Caco-2 (cell line): Measurements from ENCODE around the gene ATXN1. TPM values are rescaled to one million over a fixed set of nuclear protein-coding genes. Genes with fewer than 3 reads are reported as not detected.

Experiments
- BruUV-seq: library from RNA; stranded (reverse); fragments of 400-500 nt; replicated peaks from 2 replicates; lab custom pipeline; 2021; lab: Mats Ljungman, UMichigan
- CTCF ChIA-PET: fragments of 300-600 bp; sonication (Branson Sonifier 250); formaldehyde crosslinking; loops from one replicate; lab custom pipeline; 2022; ENCODE audit warnings: antibody characterized with exemption; lab: Charles Lee
- POLR2A ChIA-PET: fragments of 300-600 bp; sonication (Branson Sonifier 250); formaldehyde crosslinking; loops from one replicate; lab custom pipeline; 2022; ENCODE audit warnings: antibody characterized with exemption; lab: Charles Lee
- DNase-seq, 2 experiments: peaks; one replicate each; pipeline versions ENCODE4 v3.0.0 to v3.0.0-alpha.2; 2020 to 2022
- H3K27me3 ChIP-seq: replicated peaks from 2 replicates; pipeline ENCODE4 v1.6.0; 2011; ENCODE audit warnings: low read length; ENCODE audit not compliant: control insufficient read depth, insufficient read depth
- H3K36me3 ChIP-seq: 2 replicates; pipeline ENCODE4 v1.5.1; 2011; ENCODE audit warnings: low read length; ENCODE audit not compliant: control insufficient read depth, insufficient read depth
- H3K4me1 ChIP-seq: fragments of 250-450 bp; sonication (Bioruptor Pico); 2 replicates; pipeline ENCODE4 v1.5.1; 2020; ENCODE audit warnings: mild to moderate bottlenecking
- H3K4me3 ChIP-seq: 2 replicates; pipeline ENCODE4 v1.5.1; 2011; ENCODE audit warnings: low read depth, mild to moderate bottlenecking, control low read depth, low read length
- H3K9me3 ChIP-seq: fragments of 250-450 bp; sonication (Bioruptor Pico); 2 replicates; pipeline ENCODE4 v1.5.1; 2020; ENCODE audit warnings: mild to moderate bottlenecking, moderate library complexity
- H3K27ac Mint-ChIP-seq: one replicate; pipeline ENCODE4 v1.8.0; 2022; ENCODE audit warnings: mixed read lengths; ENCODE audit not compliant: unreplicated experiment
- H3K27me3 Mint-ChIP-seq: one replicate; pipeline ENCODE4 v1.8.0; 2022; ENCODE audit warnings: mixed read lengths; ENCODE audit not compliant: insufficient read depth, unreplicated experiment
- H3K36me3 Mint-ChIP-seq: one replicate; pipeline ENCODE4 v1.8.0; 2022; ENCODE audit warnings: mild to moderate bottlenecking, mixed read lengths; ENCODE audit not compliant: insufficient read depth, unreplicated experiment
- H3K4me1 Mint-ChIP-seq: one replicate; pipeline ENCODE4 v1.8.0; 2022; ENCODE audit warnings: low read depth, mixed read lengths; ENCODE audit not compliant: unreplicated experiment
- H3K4me3 Mint-ChIP-seq: one replicate; pipeline ENCODE4 v1.8.0; 2022; ENCODE audit warnings: mild to moderate bottlenecking, moderate library complexity, mixed read lengths; ENCODE audit not compliant: unreplicated experiment
- H3K9me3 Mint-ChIP-seq: one replicate; pipeline ENCODE4 v1.8.0; 2022; ENCODE audit warnings: mixed read lengths; ENCODE audit not compliant: unreplicated experiment
- intact Hi-C: fragments of 100-400 bp; cut with micrococcal nuclease; formaldehyde crosslinking; loops from one replicate; pipeline ENCODE4 v1.10.0; 2022; ENCODE audit not compliant: unreplicated experiment
- total RNA-seq: library from RNA; stranded (reverse); gene quantifications from 2 replicates; pipeline ENCODE4 v1.2.3, GENCODE V29; 2022
- TF ChIP-seq, protein P1 (sequence below), 2 experiments: fragments of 200-600 bp in 1 of 2; IDR thresholded peaks; 1 replicate in 1 of 2; 2 replicates in 1 of 2; pipeline versions ENCODE4 v1.5.1 to v1.8.0; 2011 to 2022; ENCODE audit warnings: antibody characterized with exemption in 1 of 2, control low read depth in 1 of 2, inconsistent platforms in 1 of 2, low read depth in 1 of 2, low read length in 1 of 2, mild to moderate bottlenecking in 1 of 2, moderate library complexity in 1 of 2; ENCODE audit not compliant: insufficient read depth in 1 of 2, severe bottlenecking in 1 of 2, unreplicated experiment in 1 of 2

The ATXN1 gene
- total RNA-seq, 1 experiment from 2014 or later = 14.2 TPM

DNA sequence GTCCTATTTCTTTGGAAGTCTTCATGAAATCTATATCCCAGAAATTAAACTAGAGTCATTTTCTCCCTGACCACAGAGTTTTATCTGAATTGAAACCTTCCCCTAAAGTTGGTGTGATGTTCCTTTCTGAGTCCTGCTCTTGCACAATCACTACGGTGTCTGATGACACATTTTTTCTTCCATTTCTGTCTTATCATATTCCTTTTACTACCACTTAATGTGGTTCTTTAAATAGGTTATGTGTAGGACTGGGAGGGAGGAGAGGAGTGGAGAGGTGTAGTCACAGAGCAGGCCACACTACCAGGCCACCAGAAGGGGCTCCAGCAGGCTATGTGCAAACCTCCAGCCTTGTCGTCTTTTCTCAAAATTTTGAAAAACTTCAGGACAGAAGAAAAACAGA, 39.7 kb upstream of the ATXN1 start:
- Histone ChIP-seq H3K4me1 (no peaks in the 10 kb centered on the region), H3K36me3 (no peaks in the 10 kb centered on the region), H3K9me3 (no peaks in the 10 kb centered on the region), H3K4me3 (no peak overlapping the region), H3K27me3 (no peaks in the 10 kb centered on the region)
- TF ChIP-seq, protein P1, sequence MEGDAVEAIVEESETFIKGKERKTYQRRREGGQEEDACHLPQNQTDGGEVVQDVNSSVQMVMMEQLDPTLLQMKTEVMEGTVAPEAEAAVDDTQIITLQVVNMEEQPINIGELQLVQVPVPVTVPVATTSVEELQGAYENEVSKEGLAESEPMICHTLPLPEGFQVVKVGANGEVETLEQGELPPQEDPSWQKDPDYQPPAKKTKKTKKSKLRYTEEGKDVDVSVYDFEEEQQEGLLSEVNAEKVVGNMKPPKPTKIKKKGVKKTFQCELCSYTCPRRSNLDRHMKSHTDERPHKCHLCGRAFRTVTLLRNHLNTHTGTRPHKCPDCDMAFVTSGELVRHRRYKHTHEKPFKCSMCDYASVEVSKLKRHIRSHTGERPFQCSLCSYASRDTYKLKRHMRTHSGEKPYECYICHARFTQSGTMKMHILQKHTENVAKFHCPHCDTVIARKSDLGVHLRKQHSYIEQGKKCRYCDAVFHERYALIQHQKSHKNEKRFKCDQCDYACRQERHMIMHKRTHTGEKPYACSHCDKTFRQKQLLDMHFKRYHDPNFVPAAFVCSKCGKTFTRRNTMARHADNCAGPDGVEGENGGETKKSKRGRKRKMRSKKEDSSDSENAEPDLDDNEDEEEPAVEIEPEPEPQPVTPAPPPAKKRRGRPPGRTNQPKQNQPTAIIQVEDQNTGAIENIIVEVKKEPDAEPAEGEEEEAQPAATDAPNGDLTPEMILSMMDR (IDR thresholded peaks at IDR 0.05; ENCODE audit: insufficient read depth in 1 of 2, low read depth in 1 of 2, low read length in 1 of 2, severe bottlenecking in 1 of 2, unreplicated experiment in 1 of 2) = no peak
- no peaks in the 10 kb centered on the region for H3K9me3 Mint-ChIP-seq
- H3K36me3 Mint-ChIP-seq = no peaks in the 10 kb centered on the region
- no peak for DNase-seq
- H3K4me1 Mint-ChIP-seq = peaks cover 5% of the 10 kb centered on the region
- intact Hi-C loops = no loop called here
- ChIA-PET POLR2A (no interaction called here), CTCF (no interaction called here)
- H3K27me3 Mint-ChIP-seq = no peaks in the 10 kb centered on the region
- no peak overlapping the region for H3K27ac Mint-ChIP-seq
- no TSS peak for BruUV-seq
- H3K4me3 Mint-ChIP-seq = no peak overlapping the region

DNA sequence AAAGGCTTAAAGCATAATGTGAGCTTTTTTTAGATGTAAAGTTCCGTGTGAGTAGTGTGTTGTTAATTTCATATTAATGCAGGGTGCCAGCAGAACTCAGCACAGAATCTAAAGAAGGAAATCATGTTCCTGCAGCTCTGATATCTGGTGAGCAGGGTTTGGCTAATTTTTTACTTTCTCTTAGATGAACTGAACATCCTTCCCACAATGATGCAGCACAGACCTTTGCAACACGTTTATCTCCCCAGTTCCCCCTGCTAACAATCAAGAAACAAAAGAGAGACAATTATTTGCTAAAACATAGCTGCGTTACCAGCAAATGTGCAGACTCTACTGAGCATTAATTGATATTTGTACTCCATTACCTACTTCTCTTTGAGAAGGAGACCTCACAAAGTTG, 39.1 kb upstream of the ATXN1 start:
- POLR2A ChIA-PET = no interaction called here
- no peaks in the 10 kb centered on the region for H3K9me3 Mint-ChIP-seq
- no peaks in the 10 kb centered on the region for H3K36me3 ChIP-seq
- no TSS peak for BruUV-seq
- no peaks in the 10 kb centered on the region for H3K27me3 ChIP-seq
- TF ChIP-seq, protein P1 (IDR thresholded peaks at IDR 0.05; ENCODE audit: insufficient read depth in 1 of 2, low read depth in 1 of 2, low read length in 1 of 2, severe bottlenecking in 1 of 2, unreplicated experiment in 1 of 2) = no peak
- H3K4me3 Mint-ChIP-seq = no peak overlapping the region
- no peaks in the 10 kb centered on the region for H3K4me1 Mint-ChIP-seq
- no peaks in the 10 kb centered on the region for H3K9me3 ChIP-seq
- H3K27me3 Mint-ChIP-seq = no peaks in the 10 kb centered on the region
- no peak overlapping the region for H3K4me3 ChIP-seq
- CTCF ChIA-PET = no interaction called here
- no peak overlapping the region for H3K27ac Mint-ChIP-seq
- no peaks in the 10 kb centered on the region for H3K36me3 Mint-ChIP-seq
- intact Hi-C loops = no loop called here
- H3K4me1 ChIP-seq = no peaks in the 10 kb centered on the region
- no peak for DNase-seq

DNA sequence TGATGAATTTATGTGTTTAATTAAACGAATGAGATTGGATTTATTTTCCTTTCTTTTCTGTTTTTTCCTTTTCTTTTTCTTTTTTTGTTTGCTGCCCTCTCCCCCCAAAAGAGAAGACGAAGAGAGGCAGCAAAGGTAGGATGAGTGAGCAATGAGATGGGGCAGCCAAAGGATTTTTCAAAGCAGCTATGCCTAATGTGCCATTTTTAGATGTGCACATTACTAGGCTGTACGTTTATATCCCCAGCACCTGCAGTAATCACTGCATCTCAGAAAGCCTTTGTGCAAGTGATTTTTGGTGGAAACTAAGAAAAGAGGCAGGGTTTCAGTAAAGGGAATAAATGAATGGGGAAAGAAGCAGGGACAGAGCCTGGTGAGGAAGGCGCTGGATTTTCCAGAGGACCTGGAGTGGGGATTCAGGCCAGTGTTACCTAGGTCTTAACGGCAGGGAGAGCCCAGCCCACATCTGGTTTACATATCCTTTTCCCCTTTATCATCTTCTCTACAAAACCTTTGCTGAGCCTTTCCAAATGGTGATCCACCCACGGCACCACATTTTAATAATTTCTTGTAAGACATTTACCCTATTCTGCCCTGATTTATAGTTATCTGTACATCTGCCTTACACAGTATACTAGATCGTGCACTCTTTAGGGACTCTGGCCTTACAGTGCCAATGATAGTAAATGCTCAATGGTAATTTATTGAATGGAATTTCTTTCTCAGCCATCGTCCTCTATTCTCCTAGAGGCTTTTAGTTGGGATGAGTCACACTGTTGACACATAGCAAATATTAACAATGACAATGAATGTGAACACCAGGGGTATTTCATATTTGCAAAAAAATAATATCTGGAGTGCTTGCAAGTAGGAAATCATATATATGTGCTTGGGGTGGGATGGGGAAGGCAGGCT, 38.3 kb upstream of the ATXN1 start:
- H3K36me3 Mint-ChIP-seq = no peaks in the 10 kb centered on the region
- TF ChIP-seq, protein P1 (IDR thresholded peaks at IDR 0.05; ENCODE audit: insufficient read depth in 1 of 2, low read depth in 1 of 2, low read length in 1 of 2, severe bottlenecking in 1 of 2, unreplicated experiment in 1 of 2) = no peak
- BruUV-seq = no TSS peak
- Histone ChIP-seq H3K4me1 (no peaks in the 10 kb centered on the region), H3K36me3 (no peaks in the 10 kb centered on the region), H3K4me3 (no peak overlapping the region), H3K9me3 (no peaks in the 10 kb centered on the region), H3K27me3 (no peaks in the 10 kb centered on the region)
- no peaks in the 10 kb centered on the region for H3K9me3 Mint-ChIP-seq
- intact Hi-C loops = no loop called here
- H3K4me3 Mint-ChIP-seq = no peak overlapping the region
- CTCF ChIA-PET = no interaction called here
- H3K27ac Mint-ChIP-seq = no peak overlapping the region
- DNase-seq = no peak
- no peaks in the 10 kb centered on the region for H3K4me1 Mint-ChIP-seq
- H3K27me3 Mint-ChIP-seq = no peaks in the 10 kb centered on the region
- POLR2A ChIA-PET = no interaction called here
